ENCODE data around the gene RAG1.
"Not testable (repeated sequence)": the region's sequence is repeated elsewhere in the genome, so short reads cannot be mapped to it uniquely, and the experiment has no call there.

RAG1 gene

DNA sequence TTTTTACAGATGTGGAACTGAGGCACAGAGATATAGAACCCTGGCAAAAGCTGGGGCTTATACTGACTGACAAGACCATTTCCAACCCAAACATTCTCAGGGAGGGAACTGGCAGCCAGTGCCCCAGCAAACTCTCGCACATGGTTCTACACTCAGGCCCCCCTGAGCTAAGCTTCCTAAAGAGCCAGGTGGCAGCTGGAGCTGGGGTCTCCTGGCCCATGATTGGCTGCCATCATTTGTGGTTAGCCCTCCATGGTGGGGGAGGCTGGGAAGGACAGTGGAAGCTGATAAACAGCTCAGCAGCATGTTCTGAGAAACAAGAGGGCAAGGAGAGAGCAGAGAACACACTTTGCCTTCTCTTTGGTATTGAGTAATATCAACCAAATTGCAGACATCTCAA is at the start of gene RAG1:
Gene RAG1 (plus strand): TSS at position 314 of the 400 bp plus-strand sequence. CDS start 5,298 bp downstream, outside the sequence.
- no peak for DNase-seq (ENCODE audit: low read depth)

DNA sequence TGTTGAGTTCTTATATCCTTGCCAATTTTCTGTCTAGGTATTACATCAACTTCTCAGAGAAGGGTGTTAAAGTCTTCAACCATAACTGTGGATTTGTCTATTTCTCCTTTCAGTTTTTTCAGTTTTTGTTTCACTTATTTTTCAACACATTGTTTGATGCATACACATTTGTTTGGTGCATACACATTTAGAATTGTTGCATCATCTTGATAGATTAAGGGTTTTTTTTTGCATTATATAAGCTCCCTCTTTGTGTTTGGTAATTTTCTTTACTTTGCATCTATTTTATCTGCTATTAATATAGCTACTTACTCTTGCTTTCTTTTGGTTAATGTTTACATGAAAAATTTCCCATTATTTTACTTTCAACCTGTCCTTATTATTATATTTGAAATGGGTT is 37.0 kb upstream of the RAG1 start:
- no peak for DNase-seq (ENCODE audit: low read depth)

DNA sequence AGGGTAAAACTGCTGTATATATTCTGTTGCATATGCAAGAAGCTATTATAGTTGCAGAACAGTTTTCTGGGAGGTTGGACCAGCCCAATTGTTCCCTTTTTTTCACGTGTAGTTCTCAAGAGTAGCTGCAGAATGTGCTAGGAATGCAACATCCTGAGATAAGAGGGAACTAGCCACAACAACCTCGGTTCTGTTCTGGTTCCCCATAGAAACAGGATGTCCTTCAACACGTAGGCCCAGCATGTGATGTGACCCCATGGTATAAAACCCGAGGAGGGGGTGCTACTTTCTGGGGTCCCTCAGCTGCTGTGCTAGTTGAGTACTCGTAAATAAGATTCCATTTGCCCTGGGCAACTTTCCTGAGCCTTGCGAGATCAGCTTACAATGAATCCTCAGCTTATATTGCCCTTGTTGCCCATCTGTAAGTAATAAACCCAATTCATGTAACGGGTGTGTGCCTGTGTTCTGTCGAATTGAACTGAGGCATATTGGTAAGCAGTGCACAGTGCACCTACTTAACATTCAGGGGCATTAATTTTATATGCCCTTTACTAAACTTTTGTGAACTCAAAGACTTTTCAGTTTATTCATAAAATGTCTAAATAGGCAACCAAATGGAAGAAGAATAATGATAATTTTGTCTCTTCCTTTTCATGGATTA is 34.7 kb upstream of the RAG1 start:
- DNase-seq (ENCODE audit: low read depth), result no peak

DNA sequence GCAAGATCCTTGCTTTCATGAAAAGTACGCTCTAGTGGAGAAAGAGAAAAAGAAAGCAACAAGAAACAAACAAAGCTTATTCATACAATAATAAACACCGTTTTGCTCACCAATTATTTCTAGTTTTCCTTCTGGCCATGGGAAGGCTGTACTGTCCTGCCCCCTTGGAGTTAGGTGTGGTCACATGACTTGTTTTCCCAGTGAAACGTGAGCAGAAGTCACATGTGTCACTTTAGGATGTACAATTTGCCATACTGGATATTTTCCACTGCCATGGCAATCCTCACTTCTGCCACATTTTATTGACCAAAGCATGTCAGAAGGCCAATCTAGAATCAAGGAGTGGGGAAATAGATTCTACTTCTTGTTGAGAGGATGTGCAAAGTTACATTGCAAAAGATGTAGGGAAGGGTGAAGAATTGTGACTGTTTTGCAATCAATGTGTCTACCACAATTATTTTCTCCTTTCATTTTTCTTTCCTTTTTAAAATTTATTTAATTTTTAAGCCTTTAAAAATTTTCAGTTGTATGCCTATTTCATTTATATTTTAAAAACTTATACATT is 33.4 kb upstream of the RAG1 start:
- no peak for DNase-seq (ENCODE audit: low read depth)

- peak; percentile 18 for DNase-seq (ENCODE audit: low read depth)
Observed at GRCh38 chr11:36540998-36541397, 26.8 kb upstream of the RAG1 start.

GRCh38 chr11:36550385-36551115 is 17.3 kb upstream of the RAG1 start:
- no peak for DNase-seq (ENCODE audit: low read depth)

- DNase-seq (ENCODE audit: low read depth), result not testable (repeated sequence)
Observed at GRCh38 chr11:36557390-36557789, 10.4 kb upstream of the RAG1 start.

DNA sequence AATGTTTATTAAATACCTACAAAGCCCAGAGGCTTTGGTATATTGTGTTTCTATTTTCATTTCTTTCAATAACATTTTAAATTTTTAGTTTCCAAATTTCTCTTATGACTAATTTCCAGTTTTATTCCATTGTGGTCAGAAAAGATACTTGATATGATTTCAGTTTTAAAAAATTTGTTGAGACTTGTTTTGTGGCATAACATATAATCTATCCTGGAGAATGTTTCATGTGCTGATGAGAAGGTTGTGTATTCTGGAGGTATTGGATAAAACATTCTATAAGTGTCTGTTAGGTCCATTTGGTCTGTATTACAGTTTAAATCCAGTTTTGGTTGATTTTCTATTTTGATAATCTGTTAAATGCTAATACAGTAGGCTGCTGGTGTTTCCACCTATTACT is 9.8 kb upstream of the RAG1 start:
- no peak for DNase-seq (ENCODE audit: low read depth)

DNA sequence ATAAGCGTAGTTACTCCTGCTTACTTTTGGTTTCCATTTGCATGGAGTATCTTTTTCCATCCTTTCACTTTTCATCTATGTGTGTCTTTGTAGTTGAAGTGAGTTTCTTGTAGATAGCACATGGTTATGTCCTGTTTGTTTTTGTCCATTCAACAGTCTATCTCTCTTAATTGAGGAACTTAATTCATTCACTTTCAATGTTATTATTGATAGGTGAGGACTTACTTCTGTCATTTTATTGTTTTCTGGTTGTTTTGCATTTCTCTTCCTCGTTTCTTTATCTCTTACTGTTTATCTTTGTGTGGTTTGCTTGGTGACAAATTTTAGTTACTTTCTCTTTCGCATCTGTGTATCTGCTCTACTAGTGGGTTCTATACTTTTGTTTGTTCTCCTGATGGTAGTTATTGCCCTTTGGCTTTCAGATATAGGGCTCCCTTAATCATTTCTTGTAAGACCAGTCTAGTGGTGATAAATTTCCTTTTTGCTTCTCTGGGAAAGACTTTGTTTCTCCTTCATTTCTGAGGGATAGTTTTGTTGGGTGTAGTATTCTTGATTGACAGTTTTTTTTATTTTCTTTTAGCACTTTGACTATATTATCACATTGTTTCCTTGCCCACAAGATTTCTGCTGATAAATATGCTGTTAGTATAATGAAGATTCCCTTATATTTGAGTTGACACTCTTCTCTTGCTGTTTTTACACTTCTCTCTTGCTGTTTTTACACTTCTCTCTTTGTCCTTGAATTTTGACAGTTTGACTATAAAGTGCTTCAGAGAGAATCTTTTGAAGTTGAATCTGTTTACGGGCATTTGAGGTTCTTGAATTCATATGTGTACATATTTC is 9.0 kb upstream of the RAG1 start:
- no peak for DNase-seq (ENCODE audit: low read depth)

DNA sequence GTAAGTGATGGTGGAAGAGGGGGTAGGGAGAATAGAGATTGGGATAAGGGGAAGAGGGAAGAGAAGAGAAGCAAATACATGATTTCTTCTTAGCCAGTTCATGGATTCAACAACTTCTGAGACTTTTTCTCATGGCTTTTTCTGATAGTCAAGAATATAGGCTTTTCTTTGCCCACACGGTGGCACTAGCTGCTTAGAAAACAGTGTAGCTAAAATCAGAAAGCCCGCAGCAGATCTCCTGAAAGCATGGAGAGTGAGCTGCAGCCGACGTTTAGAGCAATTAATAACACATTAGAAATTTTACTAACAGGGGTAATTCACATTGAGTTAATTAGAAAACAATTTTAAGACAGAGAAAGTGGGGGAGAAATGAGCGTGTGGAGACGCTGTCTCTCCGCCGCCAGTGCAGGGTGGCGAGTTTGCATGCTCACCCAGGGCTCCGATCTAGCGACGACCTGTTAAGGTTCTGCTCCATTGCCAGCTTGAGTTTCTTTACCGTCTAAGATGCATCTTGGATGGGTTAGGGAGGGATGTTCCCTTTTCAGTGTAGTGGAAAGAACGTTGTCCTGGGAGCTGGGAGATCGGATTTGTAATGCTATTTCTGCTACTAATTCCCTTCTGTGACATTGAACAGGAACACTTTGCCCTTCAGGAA is 3.3 kb upstream of the RAG1 start:
- peak; percentile 38 for DNase-seq (ENCODE audit: low read depth)

DNA sequence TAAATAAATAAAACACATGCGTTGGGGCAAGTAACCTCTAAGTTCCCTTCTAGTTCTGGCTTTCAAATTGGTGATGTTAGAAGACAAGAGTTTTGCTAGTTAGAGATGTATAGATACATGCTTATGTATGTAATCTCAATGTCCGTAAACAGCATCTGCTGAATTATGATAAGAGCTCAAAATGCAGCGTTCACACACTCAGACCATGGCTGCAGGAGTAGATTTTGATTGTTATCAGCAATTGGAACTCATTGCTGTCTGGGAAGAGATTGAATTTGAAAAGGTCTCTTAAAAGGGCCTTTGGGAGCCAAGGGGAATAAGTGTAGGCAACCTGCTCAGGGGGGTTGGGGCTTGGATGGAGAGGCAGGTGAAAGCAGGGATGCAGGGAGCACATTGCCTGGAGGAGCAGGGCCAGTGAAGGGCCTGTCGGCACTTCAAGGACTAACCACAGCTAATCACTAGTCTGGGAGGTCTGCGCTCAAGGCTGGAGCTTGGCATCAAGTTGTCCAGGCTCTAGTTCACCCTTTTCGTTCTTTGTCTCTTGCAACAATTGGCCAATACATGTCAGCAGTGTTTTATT is 2.7 kb upstream of the RAG1 start:
- no peak for DNase-seq (ENCODE audit: low read depth)

- DNase-seq (ENCODE audit: low read depth), result no peak
Observed at GRCh38 chr11:36566407-36567053, 1.3 kb upstream of the RAG1 start.

- no peak for DNase-seq (ENCODE audit: low read depth)
Observed at GRCh38 chr11:36569095-36569494, 1.3 kb downstream of the RAG1 start.

DNA sequence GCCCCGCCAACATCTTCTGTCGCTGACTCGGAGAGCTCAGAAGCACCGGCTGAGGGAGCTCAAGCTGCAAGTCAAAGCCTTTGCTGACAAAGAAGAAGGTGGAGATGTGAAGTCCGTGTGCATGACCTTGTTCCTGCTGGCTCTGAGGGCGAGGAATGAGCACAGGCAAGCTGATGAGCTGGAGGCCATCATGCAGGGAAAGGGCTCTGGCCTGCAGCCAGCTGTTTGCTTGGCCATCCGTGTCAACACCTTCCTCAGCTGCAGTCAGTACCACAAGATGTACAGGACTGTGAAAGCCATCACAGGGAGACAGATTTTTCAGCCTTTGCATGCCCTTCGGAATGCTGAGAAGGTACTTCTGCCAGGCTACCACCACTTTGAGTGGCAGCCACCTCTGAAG is 6.7 kb downstream of the RAG1 start:
- DNase-seq (ENCODE audit: low read depth), result no peak

GRCh38 chr11:36577373-36577772 is 9.6 kb downstream of the RAG1 start:
- DNase-seq (ENCODE audit: low read depth), result peak; percentile 4

- DNase-seq (ENCODE audit: low read depth), result peak; percentile 42
Observed at GRCh38 chr11:36577859-36578258, 10.1 kb downstream of the RAG1 start.

- peak; percentile 2 for DNase-seq (ENCODE audit: low read depth)
Observed at GRCh38 chr11:36578458-36578857, 10.7 kb downstream of the RAG1 start.

DNA sequence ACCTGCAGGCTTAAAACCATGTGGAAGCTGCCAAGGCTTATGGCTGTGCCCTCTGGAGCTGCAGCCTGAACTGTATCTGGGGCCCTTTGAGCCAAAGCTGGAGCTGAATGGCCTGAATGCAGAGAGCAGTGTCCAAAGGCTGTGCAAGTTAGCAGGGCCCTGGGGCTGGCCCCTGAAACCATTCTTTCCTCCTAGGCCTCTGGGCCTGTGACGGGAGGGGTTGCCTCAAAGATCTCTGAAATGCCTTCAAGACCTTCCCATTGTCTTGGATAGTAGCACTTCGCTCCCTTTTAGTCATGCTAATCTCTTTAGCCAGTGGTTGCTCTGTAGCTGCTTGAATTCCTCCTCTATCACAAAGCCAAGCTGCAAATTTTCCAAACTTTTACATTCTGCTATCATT is 13.7 kb downstream of the RAG1 start:
- DNase-seq (ENCODE audit: low read depth), result no peak

DNA sequence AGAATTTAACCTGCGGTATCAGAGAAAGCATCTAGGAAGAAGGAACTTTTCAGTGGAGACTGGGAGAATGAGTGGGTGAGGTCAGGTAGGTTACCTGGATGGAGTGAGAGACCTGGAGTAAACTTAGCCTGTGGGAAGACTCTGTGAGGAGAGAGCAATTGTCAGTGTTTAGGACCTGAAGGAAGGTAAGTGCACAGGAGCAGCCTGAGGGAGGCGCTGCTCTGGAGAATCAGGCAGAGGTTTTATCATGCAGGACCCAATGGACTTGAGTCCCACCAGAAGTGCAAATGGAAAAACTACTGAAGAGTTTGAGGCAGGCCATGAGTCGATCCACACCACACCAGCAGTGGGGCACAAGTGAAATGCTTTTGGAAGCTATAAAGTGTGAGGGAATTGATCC is 15.9 kb downstream of the RAG1 start:
- DNase-seq (ENCODE audit: low read depth), result no peak

DNA sequence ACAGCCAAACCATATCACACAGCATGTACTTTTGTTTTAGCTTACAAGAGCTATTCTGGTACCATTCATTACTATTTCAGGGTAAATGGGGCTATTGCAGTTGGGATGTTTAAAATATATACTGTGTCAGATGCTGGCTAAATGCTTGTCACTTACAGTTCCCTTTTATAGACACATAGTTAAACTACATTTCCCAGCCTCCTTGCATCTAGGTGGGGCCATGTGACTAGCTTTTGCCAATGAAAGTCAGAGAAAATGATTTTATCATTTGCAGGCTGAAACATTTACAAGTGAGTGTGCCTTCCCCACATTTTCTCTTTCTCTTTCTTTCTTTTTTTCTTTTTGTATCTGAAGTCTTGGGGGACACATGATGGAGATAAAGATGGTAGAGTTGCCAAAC is 18.7 kb downstream of the RAG1 start:
- DNase-seq (ENCODE audit: low read depth), result no peak

DNA sequence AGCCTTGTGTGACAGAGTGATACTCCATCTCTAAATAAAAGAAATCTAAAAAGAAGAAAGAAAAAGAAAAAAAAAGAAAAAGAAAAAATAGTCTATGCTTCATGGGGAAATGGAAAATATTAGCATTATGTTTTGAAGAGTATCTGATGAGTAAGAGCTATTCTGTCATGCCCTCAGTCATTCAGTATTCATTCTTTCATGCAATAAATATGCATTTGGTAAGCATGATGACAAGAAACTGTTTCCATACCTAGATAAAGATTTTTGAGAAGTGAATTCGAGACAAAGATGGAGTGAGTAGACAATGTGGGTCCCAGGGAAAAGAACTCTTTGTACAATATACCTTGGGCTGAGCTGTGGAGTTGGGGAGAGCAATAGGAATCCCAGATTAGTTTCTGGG is 20.3 kb downstream of the RAG1 start:
- DNase-seq (ENCODE audit: low read depth), result no peak

Data from HS-5 (cell line).